GM13977 (cell line): Measurements from ENCODE around the gene LSS.

ENCODE experiments used
- DNase-seq: peaks from one replicate; pipeline ENCODE4 v3.0.0; 2012; ENCODE audit warnings: low spot score
- in situ Hi-C: fragments of 300-500 bp; cut with MboI; formaldehyde crosslinking; loops from one replicate; pipeline ENCODE4 v1.12.0; 2022; ENCODE audit warnings: low sequenced_read_pairs, low pct_unique_long_range_greater_than_20kb, mixed read lengths, inconsistent platforms; ENCODE audit not compliant: unreplicated experiment
- TF ChIP-seq, protein P1 (sequence below): IDR thresholded peaks from 2 replicates; pipeline ENCODE4 v1.5.1; 2012; ENCODE audit warnings: mild to moderate bottlenecking, control low read depth; ENCODE audit not compliant: insufficient read depth; ENCODE audit errors: extremely low read depth, missing control alignments

LSS gene

DNA sequence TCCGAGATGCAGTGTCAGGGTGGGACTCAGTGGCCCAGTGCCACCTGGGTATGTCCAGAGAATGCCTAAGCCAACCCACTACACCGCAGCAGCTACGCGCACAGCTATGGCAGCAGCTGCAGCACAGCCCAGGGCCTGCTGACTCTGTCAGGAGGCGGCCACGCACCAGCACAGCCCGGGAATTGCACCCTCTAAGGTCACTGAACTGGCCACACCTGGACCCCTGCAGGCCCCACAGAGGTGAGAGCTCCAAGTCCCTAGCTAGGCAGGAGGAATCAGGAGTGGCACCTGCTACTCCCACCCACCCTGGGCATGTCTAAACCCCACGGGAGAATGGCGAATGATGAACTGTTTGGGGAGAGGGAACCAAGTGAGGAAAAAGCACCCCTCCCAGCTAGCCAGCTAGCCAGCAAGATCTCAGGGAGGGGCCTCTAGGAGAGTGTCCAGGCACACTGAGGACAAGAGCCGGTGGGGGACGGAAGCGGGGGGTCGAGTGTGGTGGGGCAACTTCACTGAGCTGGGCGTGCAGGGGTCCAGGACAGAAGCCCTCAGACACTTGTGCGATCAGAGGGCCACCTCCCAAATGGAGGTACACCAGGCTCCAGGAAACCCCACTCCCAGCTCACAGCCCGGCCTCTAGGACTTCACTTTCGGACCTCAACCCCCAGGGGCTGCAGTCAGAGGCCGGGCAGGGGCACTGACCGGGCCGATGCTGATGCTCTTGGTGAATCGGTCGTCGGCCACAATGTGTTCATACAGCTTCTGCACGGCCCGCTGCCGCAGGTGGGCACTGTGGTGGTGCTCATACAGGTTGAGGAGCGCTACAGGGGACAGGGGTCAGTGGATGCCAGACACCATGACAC lies 13.9 kb downstream of the LSS start:
- DNase-seq, result no peak
- in situ Hi-C loops, result no loop called here
- TF ChIP-seq, protein P1, sequence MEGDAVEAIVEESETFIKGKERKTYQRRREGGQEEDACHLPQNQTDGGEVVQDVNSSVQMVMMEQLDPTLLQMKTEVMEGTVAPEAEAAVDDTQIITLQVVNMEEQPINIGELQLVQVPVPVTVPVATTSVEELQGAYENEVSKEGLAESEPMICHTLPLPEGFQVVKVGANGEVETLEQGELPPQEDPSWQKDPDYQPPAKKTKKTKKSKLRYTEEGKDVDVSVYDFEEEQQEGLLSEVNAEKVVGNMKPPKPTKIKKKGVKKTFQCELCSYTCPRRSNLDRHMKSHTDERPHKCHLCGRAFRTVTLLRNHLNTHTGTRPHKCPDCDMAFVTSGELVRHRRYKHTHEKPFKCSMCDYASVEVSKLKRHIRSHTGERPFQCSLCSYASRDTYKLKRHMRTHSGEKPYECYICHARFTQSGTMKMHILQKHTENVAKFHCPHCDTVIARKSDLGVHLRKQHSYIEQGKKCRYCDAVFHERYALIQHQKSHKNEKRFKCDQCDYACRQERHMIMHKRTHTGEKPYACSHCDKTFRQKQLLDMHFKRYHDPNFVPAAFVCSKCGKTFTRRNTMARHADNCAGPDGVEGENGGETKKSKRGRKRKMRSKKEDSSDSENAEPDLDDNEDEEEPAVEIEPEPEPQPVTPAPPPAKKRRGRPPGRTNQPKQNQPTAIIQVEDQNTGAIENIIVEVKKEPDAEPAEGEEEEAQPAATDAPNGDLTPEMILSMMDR, result no peak

DNA sequence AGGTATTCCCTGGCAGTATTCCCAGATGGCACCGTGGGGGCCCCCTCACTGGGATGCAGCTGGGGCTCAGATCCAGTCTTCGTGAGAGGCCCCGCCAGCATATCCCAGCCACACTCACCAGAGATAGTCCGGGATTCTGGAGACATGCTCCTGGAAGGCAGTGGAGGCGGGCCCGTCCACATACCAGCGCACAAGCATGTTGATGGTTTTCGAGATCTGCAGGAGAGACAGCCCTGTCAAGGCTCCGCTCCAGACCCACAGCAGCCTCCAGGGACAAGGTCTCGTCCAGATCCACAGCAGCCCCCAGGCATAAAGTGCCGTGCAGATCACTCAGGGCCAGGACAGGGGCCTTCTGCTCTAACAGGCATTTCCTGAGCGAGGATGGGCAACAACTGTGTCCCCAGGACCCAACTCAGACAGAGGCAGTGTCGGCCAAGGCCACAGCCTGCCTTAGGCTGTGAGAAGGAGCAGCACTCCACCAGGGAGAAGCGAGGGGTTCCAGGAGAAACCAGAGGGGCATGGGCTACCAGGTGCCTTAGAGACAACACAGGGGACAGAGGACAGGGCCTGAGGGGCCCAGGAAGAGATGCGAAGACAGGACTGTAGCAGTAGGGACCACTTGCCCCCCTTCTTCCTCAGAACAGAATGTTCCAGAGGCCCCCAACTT lies 14.8 kb downstream of the LSS start:
- in situ Hi-C loops, result no loop called here
- DNase-seq, result no peak
- TF ChIP-seq, protein P1, result no peak

DNA sequence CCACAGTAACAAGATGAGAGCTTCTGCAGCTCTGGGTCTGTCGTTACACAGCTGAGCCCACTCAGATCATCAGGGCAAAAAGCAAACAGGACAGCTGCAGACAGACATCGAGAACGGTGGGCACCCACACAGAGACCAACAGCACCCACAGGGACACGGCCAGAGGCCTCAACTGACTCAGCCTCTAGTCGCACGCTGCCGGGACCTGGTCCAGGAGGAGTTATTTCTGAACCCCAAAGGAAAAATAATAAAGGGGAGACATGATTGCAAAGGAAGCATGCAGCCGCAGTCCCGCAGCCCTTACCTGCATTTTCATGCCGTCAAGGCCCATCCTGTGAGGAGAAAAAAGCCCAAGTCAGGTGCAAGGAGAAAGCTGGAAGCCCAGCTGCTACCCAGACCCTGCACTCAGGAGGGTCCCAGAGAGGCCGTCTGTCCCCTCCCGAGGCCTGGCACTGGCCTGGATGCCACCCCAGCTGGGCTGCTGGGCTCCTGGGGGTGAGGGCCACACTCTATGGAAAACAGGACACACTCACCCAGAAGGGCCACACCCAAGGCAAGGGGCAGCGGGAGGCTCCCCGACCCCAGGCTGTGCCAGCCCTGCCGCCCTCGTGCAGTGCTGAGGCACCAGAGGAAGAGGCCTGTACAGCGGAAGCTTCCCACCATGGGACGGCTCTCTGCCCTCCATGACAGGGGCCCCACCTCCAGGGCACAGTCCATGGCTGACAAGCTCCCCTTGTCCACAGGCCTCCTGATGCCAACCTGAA lies 15.7 kb downstream of the LSS start:
- TF ChIP-seq, protein P1, result no peak
- in situ Hi-C loops, result no loop called here
- DNase-seq, result no peak

DNA sequence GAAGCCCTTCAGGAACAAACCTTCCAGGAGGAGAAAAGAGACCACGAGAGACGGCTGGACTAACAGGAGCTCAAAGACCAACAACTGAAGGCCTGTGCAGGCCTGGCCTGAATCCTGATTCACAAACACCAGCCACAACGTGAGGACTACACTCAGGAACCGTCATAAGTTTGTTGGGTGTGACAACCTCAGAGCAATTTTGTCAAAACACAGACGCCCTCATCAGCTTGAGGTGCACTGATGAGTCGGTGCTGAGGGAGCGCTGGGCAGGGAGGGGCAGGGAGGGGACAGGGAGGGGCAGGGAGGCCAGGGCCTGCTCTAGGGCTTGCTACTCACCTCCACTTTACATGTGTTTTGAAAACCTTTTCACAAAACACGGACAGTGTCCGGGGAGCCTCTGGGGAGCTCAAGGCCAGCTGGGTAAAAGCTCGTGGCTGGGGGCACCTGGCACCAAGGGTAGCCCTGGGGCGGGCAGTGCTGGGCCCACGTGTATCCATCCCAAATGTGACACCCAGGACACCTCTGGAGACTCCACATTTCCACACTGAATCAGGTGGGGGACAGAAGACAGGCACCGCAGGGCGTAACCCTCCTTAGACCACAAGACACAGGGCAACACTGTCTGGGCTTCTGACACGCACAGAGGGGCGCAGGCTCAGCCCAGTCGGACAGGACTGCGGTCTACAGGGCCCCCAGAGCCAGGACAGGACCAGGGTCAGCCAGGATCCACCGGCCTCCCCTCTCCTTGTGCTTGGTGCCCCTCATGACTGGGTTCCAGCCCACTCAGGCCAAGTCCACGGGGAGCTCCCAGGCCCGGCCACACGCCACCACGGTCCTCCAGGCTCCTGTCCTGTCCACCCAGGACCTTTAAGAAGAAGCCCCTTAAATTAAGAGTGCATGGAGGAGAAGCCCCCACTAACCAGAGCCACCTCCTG lies 16.5 kb downstream of the LSS start:
- in situ Hi-C loops, result no loop called here
- no peak for DNase-seq
- TF ChIP-seq, protein P1, result no peak

DNA sequence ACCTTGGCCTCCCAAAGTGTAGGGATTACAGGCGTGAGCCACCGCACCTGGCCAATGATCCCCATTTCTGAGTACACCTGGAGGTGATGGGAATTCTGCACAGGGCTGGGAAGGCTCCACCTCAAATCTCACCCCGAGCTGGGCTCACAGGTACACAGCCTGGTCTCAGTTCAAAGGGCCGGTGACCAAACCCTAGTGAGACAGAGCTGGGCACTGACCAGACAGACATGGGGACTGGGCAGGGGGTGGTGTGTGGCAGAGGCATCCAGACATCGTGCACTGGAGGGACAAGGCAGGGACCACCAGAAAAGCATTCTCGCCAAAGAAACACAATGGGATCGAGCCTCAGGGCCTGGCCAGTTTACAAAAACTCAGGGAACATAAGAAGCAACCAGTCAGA lies 17.2 kb downstream of the LSS start:
- in situ Hi-C loops, result no loop called here
- no peak for DNase-seq
- TF ChIP-seq, protein P1, result no peak
